Measurements from ENCODE around the gene INTS7.

INTS7 gene

GRCh38 chr1:212040629-212041412, 5.5 kb upstream of the INTS7 start:
- CTCF ChIA-PET = interaction anchor here (0.7 to 3.4 kb wide), 6 partner anchors 22 to 415 kb away, joined by 3 to 15 read pairs (median 8); no protein-coding TSS in a partner anchor
- no peak for TF ChIP-seq CTCF (IDR thresholded peaks at IDR 0.05; ENCODE audit: control extremely low read depth, extremely low read depth, low read depth, missing control alignments)
- POLR2A ChIA-PET = no interaction called here
- no peak for DNase-seq (ENCODE audit: extremely low spot score)

- TF ChIP-seq CTCF (IDR thresholded peaks at IDR 0.05; ENCODE audit: control extremely low read depth, extremely low read depth, low read depth, missing control alignments) = no peak
- no peak for DNase-seq (ENCODE audit: extremely low spot score)
- ChIA-PET POLR2A (no interaction called here), CTCF (interaction anchor here (1.0 to 3.4 kb wide), 6 partner anchors 10 to 417 kb away, joined by 4 to 15 read pairs (median 8); no protein-coding TSS in a partner anchor)
Measured at GRCh38 chr1:212039622-212040021, 4.3 kb upstream of the INTS7 start.

GRCh38 chr1:212037900-212038299, 2.5 kb upstream of the INTS7 start:
- no peak for TF ChIP-seq CTCF (IDR thresholded peaks at IDR 0.05; ENCODE audit: control extremely low read depth, extremely low read depth, low read depth, missing control alignments)
- ChIA-PET CTCF (interaction anchor here (0.6 to 5.3 kb wide), 6 partner anchors 11 to 356 kb away, joined by 3 to 34 read pairs (median 7); no protein-coding TSS in a partner anchor), POLR2A (no interaction called here)
- no peak for DNase-seq (ENCODE audit: extremely low spot score)

GRCh38 chr1:212035835-212036605, 663 bp upstream of the INTS7 start:
- DNase-seq (ENCODE audit: extremely low spot score) = no peak
- ChIA-PET POLR2A (interaction anchor here (1.0 to 1.8 kb wide), 3 partner anchors 221 to 573 kb away, joined by 5 to 7 read pairs (median 6); partner anchors contain the start of gene ATF3), CTCF (interaction anchor here (0.6 to 6.5 kb wide), 82 partner anchors 11 to 978 kb away, joined by 3 to 133 read pairs (median 5); partner anchors contain the start of genes NEK2, NENF and SLC30A1)
- TF ChIP-seq CTCF (IDR thresholded peaks at IDR 0.05; ENCODE audit: control extremely low read depth, extremely low read depth, low read depth, missing control alignments) = no peak

- POLR2A ChIA-PET = interaction anchor here (1.0 to 1.8 kb wide), 3 partner anchors 219 to 574 kb away, joined by 5 to 7 read pairs (median 6); partner anchors contain the start of gene ATF3
- no peak for DNase-seq (ENCODE audit: extremely low spot score)
- no peak for TF ChIP-seq CTCF (IDR thresholded peaks at IDR 0.05; ENCODE audit: control extremely low read depth, extremely low read depth, low read depth, missing control alignments)
- CTCF ChIA-PET = interaction anchor here (0.8 to 6.5 kb wide), 75 partner anchors 12 to 979 kb away, joined by 3 to 133 read pairs (median 6); partner anchors contain the start of gene NEK2
Measured at GRCh38 chr1:212034516-212035122, 738 bp downstream of the INTS7 start.

All from GM10248 (cell line).